Prostate gland (tissue), 2 donors: Measurements from ENCODE around the gene ANKMY1.

Experiments used
- CTCF ChIP-seq, 4 experiments: fragments of 200-600 bp in 2 of 4; fragments of 450-650 bp in 2 of 4; sonication (generic) in 2 of 4; IDR thresholded peaks; 1 replicate in 3 of 4; 2 replicates in 1 of 4; pipeline ENCODE4 v1.5.1; 2016 to 2019; ENCODE audit warnings: antibody characterized with exemption in 4 of 4, mild to moderate bottlenecking in 2 of 4, moderate library complexity in 2 of 4
- POLR2A ChIP-seq: fragments of 450-650 bp; IDR thresholded peaks from one replicate; pipeline ENCODE4 v1.6.1; 2016; ENCODE audit warnings: antibody characterized with exemption, mild to moderate bottlenecking
- POLR2AphosphoS5 ChIP-seq: sonication (generic); formaldehyde crosslinking; IDR thresholded peaks from one replicate; pipeline ENCODE4 v1.6.1; 2017; ENCODE audit warnings: antibody characterized with exemption

- TF ChIP-seq CTCF (IDR thresholded peaks at IDR 0.05), result no peak
- no peak for TF ChIP-seq POLR2AphosphoS5
- no peak for TF ChIP-seq POLR2A
Observed at GRCh38 chr2:240468303-240469238, 89.2 kb downstream of the ANKMY1 start.
